ENCODE data around the gene CHD2.
"Not testable (repeated sequence)": the region's sequence is repeated elsewhere in the genome, so short reads cannot be mapped to it uniquely, and the experiment has no call there.

Gene CHD2

DNA sequence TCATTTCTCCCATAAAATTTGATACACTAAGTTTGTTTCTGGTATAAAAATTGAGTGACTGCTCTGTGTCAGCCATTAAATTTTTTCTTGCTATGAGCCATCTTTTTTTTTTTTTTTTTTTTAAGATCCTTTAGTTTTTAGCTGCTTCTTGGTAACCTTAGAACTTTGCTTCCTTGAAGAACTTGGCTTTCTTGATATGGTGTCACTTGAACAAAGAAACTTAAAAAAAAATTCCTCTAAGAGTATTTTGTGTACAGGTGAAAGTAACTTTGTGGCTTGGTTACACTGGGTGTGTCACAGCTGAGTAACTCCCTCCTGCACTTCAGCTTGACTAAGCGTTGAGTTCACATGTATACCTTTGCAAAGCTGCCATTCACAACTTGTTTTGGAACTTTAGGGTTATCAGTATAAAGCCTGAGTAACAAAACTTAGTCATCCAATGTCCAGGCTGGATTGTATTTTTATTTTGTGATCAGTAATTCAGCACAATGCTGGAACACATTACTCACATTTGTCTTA, 6.5 kb downstream of the CHD2 start:
- DNase-seq = no peak

DNA sequence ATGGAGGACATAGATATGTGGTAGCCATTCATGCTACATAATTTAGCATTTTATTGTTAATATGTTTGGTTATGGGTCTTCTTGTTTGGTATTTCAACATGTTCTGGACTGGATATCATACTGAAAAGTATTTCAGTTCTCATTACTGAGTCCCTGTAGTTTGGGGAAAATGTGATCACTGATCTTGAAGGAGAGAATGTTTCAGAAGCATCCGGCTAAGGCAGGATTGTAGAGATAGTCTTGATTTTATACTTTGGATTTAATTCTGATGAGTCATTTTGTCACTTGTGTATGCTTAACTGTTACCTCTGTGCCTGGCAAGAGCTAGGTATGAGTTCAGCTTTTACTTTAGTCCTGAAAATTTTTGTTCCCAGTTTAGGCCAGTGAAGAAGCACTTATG, 7.1 kb downstream of the CHD2 start:
- no peak for DNase-seq

DNA sequence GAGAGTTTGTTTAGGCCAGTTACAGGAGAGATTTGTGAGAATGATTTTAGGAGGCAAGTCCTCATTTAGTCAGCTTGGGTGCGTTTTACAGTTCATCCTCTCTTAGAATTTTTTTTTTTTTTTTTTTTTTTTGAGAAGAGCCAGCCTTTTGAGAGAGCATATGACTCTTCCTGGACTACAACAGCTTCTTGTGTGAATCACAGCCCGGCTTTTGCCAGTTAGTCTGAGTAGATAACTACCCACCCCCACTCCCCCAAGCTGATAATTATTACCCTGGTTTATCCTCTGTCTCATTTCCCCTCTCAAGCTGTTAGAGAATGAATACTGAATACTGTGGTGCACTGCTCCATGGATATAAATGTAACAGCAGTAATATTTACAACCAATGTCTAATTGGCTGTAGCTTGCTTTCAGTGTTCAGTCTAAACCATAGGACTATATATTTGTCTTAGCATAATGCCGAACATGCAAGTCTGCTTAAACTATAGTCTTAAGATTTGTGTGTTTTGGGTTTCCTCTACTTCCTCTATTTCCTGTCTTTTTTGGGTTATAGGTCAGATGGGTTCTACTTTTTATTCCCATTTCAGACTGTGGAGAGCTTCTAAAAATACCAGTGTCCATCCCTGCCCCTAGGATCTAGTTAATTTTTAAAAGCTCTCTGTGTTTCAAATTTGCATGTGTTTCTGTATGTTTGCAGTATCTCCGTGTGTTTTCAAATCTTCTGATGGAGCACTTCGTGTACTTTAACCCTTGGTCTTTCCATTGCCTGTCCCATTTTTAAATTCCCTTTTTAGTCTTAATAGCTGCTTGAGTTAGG, 8.0 kb downstream of the CHD2 start:
- DNase-seq = no peak

- no peak for DNase-seq
These were observed 8.6 kb downstream of the CHD2 start for GRCh38 chr15:92908713-92909057.

DNA sequence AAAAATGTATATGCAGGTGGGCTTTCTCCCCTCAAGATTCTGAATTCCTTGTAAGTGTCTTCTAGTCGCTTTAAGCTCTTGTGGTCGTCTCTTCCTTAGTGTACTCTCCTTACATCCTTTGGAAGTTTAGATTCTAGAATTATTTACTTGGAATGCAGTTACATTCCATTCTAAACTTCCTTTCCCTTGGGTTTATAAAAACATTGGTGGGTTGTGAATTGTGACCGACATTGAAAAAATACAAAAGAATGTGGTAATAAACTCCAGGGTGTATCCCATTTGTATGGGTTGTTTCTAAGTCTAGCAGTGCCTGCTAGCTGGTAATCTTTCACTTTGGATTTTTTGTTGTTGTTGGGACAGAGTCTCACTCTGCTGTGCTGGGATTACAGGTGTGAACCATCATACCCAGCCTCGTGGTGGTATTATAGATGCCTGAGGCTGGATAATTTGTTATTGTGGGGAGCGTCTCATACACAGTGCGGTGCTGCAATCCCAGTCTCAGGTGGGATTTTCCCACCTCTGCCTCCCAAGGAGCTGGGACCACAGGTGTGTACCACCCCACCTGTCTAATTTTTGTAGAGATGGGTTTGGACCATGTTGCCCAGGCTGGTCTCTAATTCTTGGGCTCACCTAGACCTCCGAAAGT, 9.1 kb downstream of the CHD2 start:
- DNase-seq = no peak

DNA sequence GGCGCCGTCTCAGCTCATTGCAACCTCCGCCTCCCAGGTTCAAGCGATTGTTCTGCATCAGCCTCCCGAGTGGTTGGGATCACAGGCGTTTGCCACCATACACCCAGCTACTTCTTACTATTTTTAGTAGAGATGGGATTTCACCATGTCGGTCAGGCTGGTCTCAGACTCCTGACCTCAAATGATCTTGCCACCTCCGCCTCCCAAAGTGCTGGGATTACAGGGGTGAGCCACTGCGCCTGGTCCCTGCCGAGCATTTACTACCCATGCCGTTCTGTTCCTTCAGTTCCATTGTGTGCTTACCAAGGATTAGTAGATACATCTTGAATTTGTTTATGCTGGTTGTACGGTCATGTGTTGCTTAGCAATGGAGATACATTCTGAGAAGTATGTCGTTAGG, 10.3 kb downstream of the CHD2 start:
- no peak for DNase-seq

GRCh38 chr15:92914103-92914499, 14.0 kb downstream of the CHD2 start:
- no peak for DNase-seq

- no peak for DNase-seq
These were observed 14.7 kb downstream of the CHD2 start for GRCh38 chr15:92914768-92915221.

- no peak for DNase-seq
These were observed 15.8 kb downstream of the CHD2 start for GRCh38 chr15:92915766-92916435.

DNA sequence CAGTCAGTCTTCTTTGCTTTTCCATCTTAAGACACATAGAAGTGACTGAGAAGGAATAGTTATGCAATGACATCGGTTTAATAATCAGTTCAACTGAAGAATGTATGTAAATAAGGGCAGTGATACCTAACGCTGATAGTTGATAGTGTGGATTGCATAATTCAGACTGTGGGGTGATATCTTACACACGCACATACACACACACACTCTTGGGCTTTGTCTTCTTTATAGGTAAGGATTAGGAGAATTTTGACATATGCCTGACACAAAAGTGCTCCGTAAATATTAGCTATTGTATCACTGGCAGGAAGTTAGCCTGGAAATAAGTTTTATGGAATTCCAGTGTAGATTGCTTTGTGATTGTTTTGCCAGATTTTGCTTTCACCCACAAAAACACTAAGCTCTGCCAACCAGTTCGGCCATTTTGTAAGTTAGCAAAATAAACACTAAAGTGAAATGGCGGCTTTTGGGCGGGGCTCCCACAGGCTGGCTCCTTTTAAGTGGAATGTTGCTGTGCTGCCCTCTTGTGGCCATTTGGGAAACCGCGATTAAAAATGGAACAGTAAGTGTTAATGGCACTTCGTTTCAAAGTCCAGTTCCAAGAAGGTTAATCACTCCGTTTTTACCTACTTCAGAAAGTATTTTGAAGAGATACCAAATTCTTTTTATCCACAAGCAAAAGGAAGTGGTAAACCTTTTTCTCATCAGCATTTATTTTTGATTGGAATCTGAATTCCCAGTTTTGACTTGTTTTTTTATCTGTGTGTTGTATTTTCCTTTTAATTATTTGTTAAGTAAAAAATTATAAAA, 17.7 kb downstream of the CHD2 start:
- DNase-seq = peak; percentile 89

DNA sequence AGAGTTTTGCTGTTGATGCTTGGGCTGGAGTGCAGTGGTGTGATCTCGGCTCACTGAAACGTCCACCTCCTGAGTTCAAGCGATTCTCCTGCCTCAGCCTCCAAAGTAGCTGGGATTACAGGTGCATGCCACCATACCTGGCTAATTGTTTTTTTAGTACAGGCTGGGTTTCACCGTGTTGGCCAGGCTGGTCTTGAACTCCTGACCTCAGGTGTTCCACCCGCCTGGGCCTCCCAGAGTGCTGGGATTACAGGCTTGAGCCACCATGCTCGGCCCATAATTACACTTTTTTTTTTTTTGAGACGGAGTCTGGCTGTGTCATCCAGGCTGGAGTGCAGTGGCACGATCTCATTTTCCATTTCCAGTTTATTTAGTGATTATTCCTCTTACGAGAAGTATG, 18.8 kb downstream of the CHD2 start:
- not testable (repeated sequence) for DNase-seq

DNA sequence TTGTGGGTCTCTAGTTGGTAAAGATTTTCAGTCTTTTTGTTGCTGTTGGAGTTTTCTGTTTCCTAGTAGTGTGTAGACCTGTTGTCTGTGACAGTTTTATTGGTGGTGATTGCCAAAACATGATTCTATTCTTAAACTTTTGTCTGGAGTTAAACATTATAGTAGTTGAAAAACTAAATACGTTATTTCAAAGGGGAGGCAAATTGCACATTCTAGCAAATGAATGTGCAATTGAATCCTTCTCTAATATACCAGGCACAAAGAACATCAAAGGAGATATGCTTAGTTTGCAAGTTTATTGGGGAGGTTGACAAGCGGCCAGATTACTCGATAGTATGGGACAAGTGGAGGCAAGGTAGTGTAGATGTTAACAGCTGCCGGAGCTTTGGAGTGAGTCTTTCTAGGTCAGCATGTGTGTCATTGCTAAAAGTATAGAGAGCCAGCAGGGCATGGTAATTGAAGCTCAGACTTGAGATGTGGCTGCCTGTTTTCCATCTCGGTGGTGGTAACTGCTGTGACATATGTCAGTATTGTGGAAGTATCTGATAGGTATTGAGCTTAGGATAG, 20.6 kb downstream of the CHD2 start:
- DNase-seq = no peak

DNA sequence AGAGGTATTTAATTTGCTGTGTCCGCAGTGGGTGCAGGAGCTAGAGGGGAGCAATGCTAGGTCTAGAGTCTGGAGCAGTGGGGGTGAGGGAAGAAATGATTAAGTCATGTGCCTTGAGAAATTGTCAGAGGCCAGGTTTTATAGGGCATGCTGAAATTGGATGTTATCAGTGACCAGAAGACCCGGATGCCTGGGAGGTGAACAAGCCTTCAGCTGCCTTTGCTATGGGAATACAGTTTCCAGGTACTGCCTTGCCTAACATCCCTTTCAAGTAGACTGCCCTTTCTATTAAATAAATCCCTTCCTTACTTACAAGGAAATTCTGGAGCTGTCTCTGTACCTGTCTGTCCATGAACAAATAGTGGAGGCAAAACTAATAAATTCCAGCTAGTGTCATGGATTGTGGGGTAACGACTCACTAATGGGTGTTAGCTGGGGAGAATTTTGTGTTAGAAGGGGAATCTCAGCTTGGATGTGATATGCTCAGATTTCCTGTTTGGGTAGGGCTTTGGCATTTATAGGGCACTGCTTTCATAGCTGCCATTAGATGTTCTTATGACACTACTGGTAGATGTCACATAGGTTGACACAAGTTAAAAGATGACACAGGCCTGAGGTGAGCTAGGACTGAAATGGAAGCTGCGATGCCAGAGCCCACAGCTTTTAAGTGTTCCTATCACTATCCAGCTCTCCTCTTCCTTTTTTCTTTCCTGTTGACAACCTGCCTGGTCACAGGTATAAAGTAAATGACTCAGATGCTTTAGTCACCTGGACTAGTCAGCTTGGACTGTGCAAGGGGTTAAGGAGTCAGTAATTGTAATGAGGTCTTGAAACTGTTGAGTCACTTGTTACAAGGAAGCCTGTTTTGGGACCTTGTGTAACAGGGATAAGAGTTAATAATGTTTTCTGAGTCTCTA, 21.3 kb downstream of the CHD2 start:
- DNase-seq = no peak

- no peak for DNase-seq
These were observed 22.4 kb downstream of the CHD2 start for GRCh38 chr15:92922418-92923002.

- DNase-seq = no peak
These were observed 24.1 kb downstream of the CHD2 start for GRCh38 chr15:92924216-92924615.

DNA sequence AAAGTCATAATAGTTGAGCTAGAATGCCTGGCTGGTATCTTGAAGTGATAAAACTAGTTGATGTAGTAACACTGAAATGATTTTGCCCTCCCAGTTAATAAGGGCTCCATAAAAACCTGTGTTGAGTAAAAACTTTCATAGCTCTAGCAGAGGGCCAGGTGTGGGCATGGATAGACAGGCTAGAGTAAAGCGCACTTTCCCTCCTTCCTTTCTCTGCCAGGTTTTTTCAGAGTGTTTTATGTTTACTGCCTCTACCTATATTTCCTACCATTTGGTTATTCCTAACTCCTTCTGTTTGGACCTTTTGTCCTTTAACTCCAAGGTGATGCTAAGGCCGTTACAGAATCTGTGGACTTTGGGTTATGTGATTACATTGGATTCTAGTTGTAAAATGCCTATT, 25.3 kb downstream of the CHD2 start:
- no peak for DNase-seq

DNA sequence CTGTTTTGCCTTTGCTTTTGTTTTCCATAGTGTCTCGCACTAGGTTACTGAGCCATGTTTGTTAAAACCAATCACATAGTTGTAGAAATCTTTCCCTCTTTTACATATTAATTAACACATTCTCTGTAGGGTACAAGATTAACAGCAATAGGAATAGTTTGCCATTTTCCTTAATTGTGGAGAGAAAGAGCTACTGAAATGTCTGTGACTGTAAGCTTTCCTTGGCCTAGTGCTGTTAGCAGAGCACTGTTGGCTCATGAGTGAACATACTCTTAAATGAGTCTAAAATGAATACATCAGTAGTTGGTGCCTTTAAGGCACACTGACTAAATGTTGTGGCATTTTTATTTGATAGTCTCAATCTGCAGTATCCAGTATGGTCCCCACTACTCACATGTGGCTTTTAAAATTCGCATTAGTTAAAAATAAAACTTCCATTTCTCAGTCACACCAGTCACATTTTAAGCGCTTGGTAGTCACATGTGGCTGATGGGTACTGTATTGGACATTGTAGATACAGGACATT, 28.2 kb downstream of the CHD2 start:
- DNase-seq = no peak

- DNase-seq = no peak
These were observed 28.9 kb downstream of the CHD2 start for GRCh38 chr15:92929002-92929401.

DNA sequence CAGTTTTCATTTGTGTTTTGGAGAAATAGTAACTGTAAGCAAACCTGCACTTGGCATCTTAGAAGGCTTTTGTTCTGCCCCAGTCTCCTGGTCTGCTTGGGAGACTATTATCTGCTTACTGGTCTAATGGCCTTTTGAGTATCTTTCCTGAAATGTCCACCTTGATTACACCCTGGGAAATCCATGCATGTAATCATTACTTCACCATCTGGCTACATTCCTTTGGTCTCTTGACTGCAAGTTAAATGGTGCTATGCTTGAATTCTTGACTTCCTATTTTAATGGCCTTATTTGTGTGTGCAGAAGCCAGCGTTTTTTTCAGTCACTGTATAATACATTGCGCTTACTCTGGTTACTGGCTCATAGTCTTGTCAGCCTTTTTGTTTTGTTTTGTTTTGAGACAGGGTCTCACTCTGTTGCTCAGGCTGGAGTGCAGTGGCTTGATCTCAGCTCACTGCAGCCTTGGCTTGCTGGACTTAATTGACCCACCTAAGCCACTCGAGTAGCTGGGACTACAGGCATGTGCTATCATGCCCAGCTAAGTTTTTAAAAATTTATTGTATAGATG, 30.0 kb downstream of the CHD2 start:
- DNase-seq = no peak

GRCh38 chr15:92930776-92931175, 30.7 kb downstream of the CHD2 start:
- DNase-seq = no peak
